BE2C (cell line): ENCODE measurements around the gene IGLL5.

ENCODE experiments used
- DNase-seq: peaks from one replicate; pipeline ENCODE4 v3.0.0-alpha.2; 2020
- H3K27me3 ChIP-seq: fragments of 250-450 bp; sonication (Bioruptor Pico); 2 replicates; pipeline ENCODE4 v1.5.1; 2020; ENCODE audit warnings: mild to moderate bottlenecking
- H3K36me3 ChIP-seq: fragments of 250-450 bp; sonication (Bioruptor Pico); 2 replicates; pipeline ENCODE4 v1.5.1; 2020; ENCODE audit warnings: mild to moderate bottlenecking
- H3K4me1 ChIP-seq: fragments of 250-450 bp; sonication (Bioruptor Pico); 2 replicates; pipeline ENCODE4 v1.5.1; 2020
- H3K4me3 ChIP-seq: 2 replicates; pipeline ENCODE4 v1.5.1; 2011; ENCODE audit warnings: low read depth, low read length
- H3K9me3 ChIP-seq: fragments of 250-450 bp; sonication (Bioruptor Pico); 2 replicates; pipeline ENCODE4 v1.5.1; 2020
- CTCF ChIP-seq: IDR thresholded peaks from 2 replicates; pipeline ENCODE4 v1.5.1; 2012; ENCODE audit warnings: mild to moderate bottlenecking, low read depth, low read length

The IGLL5 gene

GRCh38 chr22:22878211-22878570 lies 9.4 kb upstream of the IGLL5 start:
- TF ChIP-seq CTCF = no peak
- Histone ChIP-seq H3K9me3 (no peaks in the 10 kb centered on the region), H3K4me1 (peaks cover 8% of the 10 kb centered on the region; the same call in 1 of the 2 replicates), H3K4me3 (no peak overlapping the region), H3K36me3 (no peaks in the 10 kb centered on the region), H3K27me3 (no peaks in the 10 kb centered on the region)
- DNase-seq = no peak

GRCh38 chr22:22878801-22879674 lies 8.6 kb upstream of the IGLL5 start:
- peak; percentile 26 for TF ChIP-seq CTCF
- H3K27me3 ChIP-seq = no peaks in the 10 kb centered on the region
- H3K9me3 ChIP-seq = no peaks in the 10 kb centered on the region
- H3K4me3 ChIP-seq = no peak overlapping the region
- H3K36me3 ChIP-seq = no peaks in the 10 kb centered on the region
- DNase-seq = no peak
- peaks cover 8% of the 10 kb centered on the region; the same call in 1 of the 2 replicates for H3K4me1 ChIP-seq

GRCh38 chr22:22879675-22880155 lies 7.9 kb upstream of the IGLL5 start:
- Histone ChIP-seq H3K36me3 (no peaks in the 10 kb centered on the region), H3K4me3 (no peak overlapping the region), H3K9me3 (no peaks in the 10 kb centered on the region), H3K4me1 (peaks cover 8% of the 10 kb centered on the region; the same call in 1 of the 2 replicates), H3K27me3 (no peaks in the 10 kb centered on the region)
- no peak for TF ChIP-seq CTCF
- no peak for DNase-seq

- no peaks in the 10 kb centered on the region for H3K27me3 ChIP-seq
- H3K36me3 ChIP-seq = no peaks in the 10 kb centered on the region
- H3K9me3 ChIP-seq = no peaks in the 10 kb centered on the region
- no peak for TF ChIP-seq CTCF
- no peak overlapping the region for H3K4me3 ChIP-seq
- peaks cover 8% of the 10 kb centered on the region; the same call in 1 of the 2 replicates for H3K4me1 ChIP-seq
- DNase-seq = peak; percentile 32
These were observed 7.0 kb upstream of the IGLL5 start for GRCh38 chr22:22880645-22881044.

GRCh38 chr22:22881116-22882000 lies 6.3 kb upstream of the IGLL5 start:
- Histone ChIP-seq H3K4me1 (peaks cover 8% of the 10 kb centered on the region; the same call in 1 of the 2 replicates), H3K4me3 (no peak overlapping the region), H3K36me3 (no peaks in the 10 kb centered on the region), H3K9me3 (no peaks in the 10 kb centered on the region), H3K27me3 (no peaks in the 10 kb centered on the region)
- TF ChIP-seq CTCF = no peak
- DNase-seq = peak; percentile 63
